ENCODE data around the gene BST2.
A peak's percentile ranks its signal among the peaks of the same experiment; 100 is the strongest.

The BST2 gene

GRCh38 chr19:17404621-17405249 is 695 bp downstream of the BST2 start:
- no peak for DNase-seq (ENCODE audit: low spot score)
- TF ChIP-seq, protein P1, sequence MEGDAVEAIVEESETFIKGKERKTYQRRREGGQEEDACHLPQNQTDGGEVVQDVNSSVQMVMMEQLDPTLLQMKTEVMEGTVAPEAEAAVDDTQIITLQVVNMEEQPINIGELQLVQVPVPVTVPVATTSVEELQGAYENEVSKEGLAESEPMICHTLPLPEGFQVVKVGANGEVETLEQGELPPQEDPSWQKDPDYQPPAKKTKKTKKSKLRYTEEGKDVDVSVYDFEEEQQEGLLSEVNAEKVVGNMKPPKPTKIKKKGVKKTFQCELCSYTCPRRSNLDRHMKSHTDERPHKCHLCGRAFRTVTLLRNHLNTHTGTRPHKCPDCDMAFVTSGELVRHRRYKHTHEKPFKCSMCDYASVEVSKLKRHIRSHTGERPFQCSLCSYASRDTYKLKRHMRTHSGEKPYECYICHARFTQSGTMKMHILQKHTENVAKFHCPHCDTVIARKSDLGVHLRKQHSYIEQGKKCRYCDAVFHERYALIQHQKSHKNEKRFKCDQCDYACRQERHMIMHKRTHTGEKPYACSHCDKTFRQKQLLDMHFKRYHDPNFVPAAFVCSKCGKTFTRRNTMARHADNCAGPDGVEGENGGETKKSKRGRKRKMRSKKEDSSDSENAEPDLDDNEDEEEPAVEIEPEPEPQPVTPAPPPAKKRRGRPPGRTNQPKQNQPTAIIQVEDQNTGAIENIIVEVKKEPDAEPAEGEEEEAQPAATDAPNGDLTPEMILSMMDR (IDR thresholded peaks at IDR 0.05; ENCODE audit: extremely low read depth, missing control alignments) = no peak

- TF ChIP-seq, protein P1 (IDR thresholded peaks at IDR 0.05; ENCODE audit: extremely low read depth, missing control alignments) = no peak
- DNase-seq (ENCODE audit: low spot score) = no peak
Measured at GRCh38 chr19:17404015-17404414, 1.4 kb downstream of the BST2 start.

DNA sequence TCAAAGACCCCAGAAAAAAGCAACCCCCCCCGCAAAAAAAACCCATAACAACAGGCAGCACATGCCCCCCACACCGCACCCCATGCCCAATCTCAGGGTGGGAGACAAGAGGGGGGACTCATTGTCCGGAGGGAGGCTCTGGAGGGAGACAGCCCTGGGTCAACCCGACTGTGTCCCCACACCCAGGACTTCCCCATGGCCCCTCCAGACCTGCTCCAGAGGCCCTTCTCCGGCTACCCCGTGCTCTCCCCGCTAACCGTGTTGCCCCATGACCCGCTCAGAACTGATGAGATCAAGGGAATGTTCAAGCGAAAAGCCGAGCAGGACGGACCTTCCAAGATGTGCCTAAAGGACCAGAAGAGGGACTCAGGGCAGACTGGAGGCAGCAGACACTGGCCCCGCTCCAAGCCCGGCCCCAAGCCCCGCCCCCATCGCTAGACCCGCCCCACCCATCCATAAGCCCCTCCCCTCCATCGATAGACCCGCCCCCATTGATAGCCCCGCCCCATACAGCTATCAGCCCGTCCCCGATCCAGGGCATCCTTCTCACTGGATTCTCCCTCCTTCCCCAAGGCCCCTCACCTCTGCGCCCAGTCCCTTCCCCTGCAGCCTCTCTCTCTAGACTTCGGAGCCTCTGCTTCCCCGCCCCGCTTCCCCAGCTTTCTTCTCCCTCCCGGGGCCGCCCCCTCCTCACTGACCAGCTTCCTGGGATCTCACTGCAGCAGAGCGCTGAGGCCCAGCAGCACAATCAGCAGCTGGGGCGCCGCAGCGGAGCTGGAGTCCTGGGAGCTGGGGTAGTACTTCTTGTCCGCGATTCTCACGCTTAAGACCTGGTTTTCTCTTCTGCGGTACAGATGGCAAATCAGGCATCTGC is 2.2 kb downstream of the BST2 start:
- TF ChIP-seq, protein P1 (IDR thresholded peaks at IDR 0.05; ENCODE audit: extremely low read depth, missing control alignments) = no peak
- peak; percentile 83 for DNase-seq (ENCODE audit: low spot score)

GRCh38 chr19:17401628-17402027 is 3.8 kb downstream of the BST2 start:
- DNase-seq (ENCODE audit: low spot score) = no peak
- TF ChIP-seq, protein P1 (IDR thresholded peaks at IDR 0.05; ENCODE audit: extremely low read depth, missing control alignments) = no peak

GRCh38 chr19:17398902-17399527 is 6.4 kb downstream of the BST2 start:
- TF ChIP-seq, protein P1 (IDR thresholded peaks at IDR 0.05; ENCODE audit: extremely low read depth, missing control alignments) = no peak
- no peak for DNase-seq (ENCODE audit: low spot score)

GRCh38 chr19:17394891-17395415 is 10.5 kb downstream of the BST2 start:
- TF ChIP-seq, protein P1 (IDR thresholded peaks at IDR 0.05; ENCODE audit: extremely low read depth, missing control alignments) = peak; percentile 65
- DNase-seq (ENCODE audit: low spot score) = peak; percentile 81

DNA sequence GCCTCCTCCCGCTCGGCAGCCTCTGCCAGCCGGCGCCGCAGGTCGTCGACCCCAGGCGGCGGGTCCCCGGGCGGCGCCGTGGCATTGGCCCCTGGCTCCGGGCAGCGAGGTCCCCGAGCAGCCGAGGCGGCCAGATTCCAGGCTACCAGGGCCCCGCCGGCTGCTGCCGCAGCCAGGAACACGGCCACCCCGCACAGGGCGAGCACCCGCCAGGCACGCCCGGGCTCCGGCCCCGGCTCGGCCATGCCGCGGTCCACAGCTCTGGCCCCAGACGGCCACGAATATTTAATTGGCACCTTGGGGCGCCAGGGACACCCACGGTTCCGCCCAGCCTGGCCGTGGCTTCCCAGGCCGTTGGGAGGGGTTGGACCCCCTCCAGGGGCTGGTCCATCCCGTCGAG is 11.5 kb downstream of the BST2 start, which contains the start of gene CCDC194:
Gene CCDC194, minus strand, starts transcription at position 283 of the 400 bp plus-strand sequence. Its CDS starts 38 bp downstream, at position 245.
- TF ChIP-seq, protein P1 (IDR thresholded peaks at IDR 0.05; ENCODE audit: extremely low read depth, missing control alignments) = no peak
- no peak for DNase-seq (ENCODE audit: low spot score)
